IMR-90 (cell line): ENCODE measurements around the gene GNAS-AS1. TPM values are rescaled to one million over a fixed set of nuclear protein-coding genes. Genes with fewer than 3 reads are reported as not detected.

Experiments
- ATAC-seq: fragments of 200-7000 bp; cut with Tn5 transposase; 2 replicates; pipeline ENCODE4 v1.9.1; 2020; ENCODE audit warnings: low read depth, mild to moderate bottlenecking, moderate library complexity
- BruUV-seq: library from RNA; stranded (reverse); fragments of 400-500 nt; replicated peaks from 2 replicates; lab custom pipeline; 2021; lab: Mats Ljungman, UMichigan
- CTCF ChIA-PET: fragments of 300-600 bp; formaldehyde crosslinking; extraction: SDS; loops from one replicate; lab custom pipeline; 2021; ENCODE audit warnings: antibody characterized with exemption; lab: Yijun Ruan, JAX
- POLR2A ChIA-PET: fragments of 300-600 bp; sonication (Branson Sonifier 250); formaldehyde crosslinking; loops from one replicate; lab custom pipeline; 2022; ENCODE audit warnings: antibody characterized with exemption; ENCODE audit not compliant: unreplicated experiment; lab: Charles Lee
- DNase-seq: peaks from one replicate; pipeline ENCODE4 v3.0.0; 2013
- H2AFZ ChIP-seq: replicated peaks from 2 replicates; pipeline ENCODE3; 2013; ENCODE audit warnings: low read length, mild to moderate bottlenecking; ENCODE audit not compliant: poor library complexity
- H2AK5ac ChIP-seq: 2 replicates; pipeline ENCODE4 v1.6.1; 2013; ENCODE audit warnings: low read depth, low read length, inconsistent platforms
- H2AK9ac ChIP-seq: replicated peaks from 2 replicates; pipeline ENCODE3; 2013; ENCODE audit warnings: mild to moderate bottlenecking, low read depth, low read length, moderate library complexity; ENCODE audit not compliant: poor library complexity
- H2BK120ac ChIP-seq: 2 replicates; pipeline ENCODE4 v1.6.1; 2013; ENCODE audit warnings: low read depth, low read length, inconsistent platforms
- H2BK15ac ChIP-seq: 3 replicates; pipeline ENCODE4 v1.6.1; 2013; ENCODE audit warnings: low read depth, low read length, inconsistent platforms
- H2BK20ac ChIP-seq: 2 replicates; pipeline ENCODE4 v1.6.1; 2013; ENCODE audit warnings: low read depth, mild to moderate bottlenecking, inconsistent platforms, low read length, moderate library complexity
- H2BK5ac ChIP-seq: 2 replicates; pipeline ENCODE4 v1.6.1; 2013; ENCODE audit warnings: mild to moderate bottlenecking, low read depth, low read length, inconsistent platforms; ENCODE audit not compliant: poor library complexity, severe bottlenecking
- H3K14ac ChIP-seq: replicated peaks from 2 replicates; pipeline ENCODE4 v1.6.1; 2013; ENCODE audit warnings: low read depth, low read length, inconsistent platforms
- H3K18ac ChIP-seq: 2 replicates; pipeline ENCODE4 v1.6.1; 2013; ENCODE audit warnings: low read depth, low read length, control low read depth
- H3K23ac ChIP-seq: 2 replicates; pipeline ENCODE4 v1.6.1; 2013; ENCODE audit warnings: low read depth, low read length, inconsistent platforms
- H3K27ac ChIP-seq: 2 replicates; pipeline ENCODE4 v1.5.1; 2013; ENCODE audit warnings: mild to moderate bottlenecking, control low read depth, low read length; ENCODE audit not compliant: insufficient read depth
- H3K27me3 ChIP-seq: 2 replicates; pipeline ENCODE4 v1.6.1; 2013; ENCODE audit warnings: low read length; ENCODE audit not compliant: control insufficient read depth, insufficient read depth
- H3K36me3 ChIP-seq: 2 replicates; pipeline ENCODE4 v1.6.1; 2013; ENCODE audit warnings: low read length, mixed read lengths; ENCODE audit not compliant: control insufficient read depth, insufficient read depth
- H3K4ac ChIP-seq: 2 replicates; pipeline ENCODE4 v1.6.1; 2013; ENCODE audit warnings: low read depth, low read length, inconsistent platforms
- H3K4me1 ChIP-seq: 2 replicates; pipeline ENCODE4 v1.6.1; 2013; ENCODE audit warnings: low read length, mixed read lengths; ENCODE audit not compliant: control insufficient read depth, insufficient read depth
- H3K4me2 ChIP-seq: 2 replicates; pipeline ENCODE4 v1.6.1; 2013; ENCODE audit warnings: low read depth, mild to moderate bottlenecking, control low read depth, low read length, moderate library complexity
- H3K4me3 ChIP-seq: 2 replicates; pipeline ENCODE4 v1.5.1; 2013; ENCODE audit warnings: low read depth, mild to moderate bottlenecking, control low read depth, low read length, moderate library complexity; ENCODE audit not compliant: insufficient read depth
- H3K56ac ChIP-seq: 2 replicates; pipeline ENCODE4 v1.6.1; 2013; ENCODE audit warnings: low read length, inconsistent platforms; ENCODE audit not compliant: insufficient read depth; ENCODE audit errors: extremely low read depth
- H3K79me1 ChIP-seq, 2 experiments: 2 replicates each; pipeline ENCODE4 v1.6.1; 2013; ENCODE audit warnings: low read length in 2 of 2, inconsistent platforms in 1 of 2, low read depth in 1 of 2
- H3K9ac ChIP-seq: 2 replicates; pipeline ENCODE4 v1.6.1; 2013; ENCODE audit warnings: low read depth, low read length, control low read depth
- H3K9me1 ChIP-seq: 2 replicates; pipeline ENCODE4 v1.6.1; 2013; ENCODE audit warnings: low read length, inconsistent platforms; ENCODE audit not compliant: insufficient read depth
- H3K9me3 ChIP-seq: 2 replicates; pipeline ENCODE4 v1.6.1; 2013; ENCODE audit warnings: low read length; ENCODE audit not compliant: control insufficient read depth, insufficient read depth
- H4K20me1 ChIP-seq: 2 replicates; pipeline ENCODE4 v1.6.1; 2013; ENCODE audit warnings: low read length, inconsistent platforms; ENCODE audit not compliant: insufficient read depth
- H4K5ac ChIP-seq: 2 replicates; pipeline ENCODE4 v1.6.1; 2013; ENCODE audit warnings: mild to moderate bottlenecking, low read depth, low read length, control low read depth
- H4K8ac ChIP-seq, 2 experiments: 2 replicates each; pipeline ENCODE4 v1.6.1; 2013; ENCODE audit warnings: low read depth in 2 of 2, low read length in 2 of 2, control low read depth in 1 of 2, inconsistent platforms in 1 of 2
- H4K91ac ChIP-seq: 2 replicates; pipeline ENCODE4 v1.6.1; 2013; ENCODE audit warnings: low read depth, low read length, inconsistent platforms; ENCODE audit not compliant: insufficient read depth
- FOS ChIP-seq: fragments of 150-350 bp; IDR thresholded peaks from 2 replicates; pipeline ENCODE4 v1.6.1; 2016; ENCODE audit warnings: low read depth, low read length
- NFE2L2 ChIP-seq: fragments of 150-350 bp; IDR thresholded peaks from 2 replicates; pipeline ENCODE4 v1.6.1; 2016; ENCODE audit warnings: low read depth, mild to moderate bottlenecking, low read length
- RCOR1 ChIP-seq: IDR thresholded peaks from 2 replicates; pipeline ENCODE4 v1.6.1; 2012; ENCODE audit warnings: mild to moderate bottlenecking, low read length, improper control_type of control experiment; ENCODE audit not compliant: insufficient replicate concordance
- RFX5 ChIP-seq: IDR thresholded peaks from 2 replicates; pipeline ENCODE4 v1.8.0; 2012; ENCODE audit warnings: low read depth, mild to moderate bottlenecking, low read length, moderate library complexity
- WGBS, 2 experiments: methylation state at CpG; one replicate each; pipeline versions ENCODE4 v1.1.5 to v1.1.7; 2013; ENCODE audit warnings: missing lambda C conversion rate in 2 of 2; ENCODE audit not compliant: insufficient read length in 1 of 2; ENCODE audit errors: extremely low coverage in 2 of 2; 5-methylcytosine and 5-hydroxymethylcytosine counted together
- dilution Hi-C: fragments of 300-500 bp; cut with HindIII; formaldehyde crosslinking; loops from one replicate; pipeline ENCODE4 v1.14.3; 2018; ENCODE audit warnings: low sequenced_read_pairs; ENCODE audit not compliant: unreplicated experiment
- in situ Hi-C: fragments of 300-500 bp; cut with MboI; formaldehyde crosslinking; loops from 3 replicates; pipeline ENCODE4 v1.14.3; 2019; ENCODE audit warnings: low sequenced_read_pairs, inconsistent platforms, mixed read lengths
- intact Hi-C: fragments of 100-400 bp; cut with micrococcal nuclease; formaldehyde crosslinking; loops from 2 replicates; pipeline ENCODE4 v1.10.0; 2022
- polyA plus RNA-seq, 3 experiments: library from polyadenylated mRNA; depleted of rRNA; stranded (reverse); fragments of >200 nt; gene quantifications; 2 replicates each; pipeline ENCODE4 v1.2.3, GENCODE V29; 2012; ENCODE audit warnings: low replicate concordance in 1 of 3
- total RNA-seq: library from RNA; depleted of rRNA; stranded (reverse); fragments of >200 nt; gene quantifications from 2 replicates; pipeline ENCODE4 v1.2.3, GENCODE V29; 2012
- TF ChIP-seq, protein P1 (sequence below): fragments of 150-350 bp; IDR thresholded peaks from 2 replicates; pipeline ENCODE4 v1.6.1; 2016; ENCODE audit warnings: low read depth, mild to moderate bottlenecking, low read length, moderate library complexity, borderline replicate concordance

The GNAS-AS1 gene
- total and polyA plus RNA-seq, 2 of the 4 experiments (the other 2 are of a cell fraction), result 0.54 to 0.60 TPM

DNA sequence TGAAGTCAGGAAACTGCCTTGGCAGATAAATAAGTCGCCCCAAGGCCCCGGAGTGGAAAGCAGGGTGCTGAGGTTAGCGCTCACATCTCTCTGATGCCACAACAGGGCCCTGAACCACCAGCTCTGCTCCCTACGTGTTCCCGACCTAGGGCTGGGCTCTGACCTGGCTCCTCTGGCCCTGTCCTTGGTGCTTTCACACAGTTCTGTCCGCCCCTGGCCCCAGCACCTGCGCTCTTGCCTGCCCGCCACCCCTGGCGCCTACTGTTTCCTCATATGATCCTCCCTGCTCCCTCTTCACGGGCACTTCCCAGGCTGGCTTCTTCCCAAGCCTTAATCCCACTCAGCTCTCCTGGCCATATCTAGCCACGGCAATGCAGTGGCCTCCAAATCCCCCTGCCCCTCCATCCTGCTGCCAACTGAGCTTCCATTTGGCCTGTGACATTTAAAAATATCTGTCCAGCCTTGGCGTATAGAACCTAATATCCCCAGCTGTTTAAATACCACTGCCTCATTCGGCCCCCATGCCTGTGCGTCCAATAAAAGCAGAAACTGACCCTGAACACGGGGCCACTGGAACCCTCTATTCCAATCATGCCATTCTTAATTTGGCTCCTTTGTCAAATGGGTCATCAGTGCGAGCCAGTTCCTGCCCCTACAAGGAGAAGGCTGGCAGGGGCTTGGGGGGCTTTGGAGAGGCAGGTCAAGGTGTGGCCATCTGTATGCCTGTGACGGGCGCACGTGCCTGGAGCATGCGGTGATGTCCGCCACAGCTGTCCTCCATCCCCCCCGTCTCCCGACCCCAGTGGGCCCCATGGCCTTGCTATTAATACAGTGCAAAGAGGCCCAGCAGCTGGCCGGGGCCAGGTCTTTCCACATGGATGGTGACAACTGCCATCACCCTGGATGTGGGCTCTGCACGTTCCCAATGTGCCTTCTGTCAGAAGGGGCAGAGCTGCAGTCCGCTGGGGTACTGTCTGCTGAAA lies 27.7 kb downstream of the GNAS-AS1 start (continued):
- TF ChIP-seq RFX5 (no peak), NFE2L2 (no peak)

DNA sequence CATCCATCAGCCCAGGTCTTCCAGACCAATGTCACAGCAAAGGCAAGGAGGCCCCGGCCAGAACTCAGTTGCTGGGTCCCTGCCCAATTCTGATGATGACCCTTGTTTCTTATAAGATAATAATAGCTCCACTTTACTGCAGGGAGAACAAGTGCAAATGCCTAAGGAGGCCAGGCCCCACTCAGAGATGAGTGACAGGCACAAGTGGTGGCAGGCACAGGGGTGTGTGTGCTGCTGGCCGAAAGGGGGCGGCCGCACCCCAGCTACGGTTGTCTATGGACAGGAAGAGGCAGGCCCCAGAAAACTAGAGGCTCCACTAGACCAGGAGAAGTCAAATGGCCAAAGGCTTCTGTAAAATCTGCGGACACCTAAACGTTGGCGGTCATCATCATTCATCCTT lies 28.6 kb downstream of the GNAS-AS1 start:
- no peak for ATAC-seq

More for the DNA sequence above, 28.6 kb downstream of the GNAS-AS1 start:
- Histone ChIP-seq H2AK9ac (no peak overlapping the region), H3K4me1 (peaks cover 5% of the 10 kb centered on the region), H4K5ac (no peak overlapping the region), H3K4ac (no peak overlapping the region), H2AFZ (no peak overlapping the region), H3K27me3 (no peaks in the 10 kb centered on the region; the same call in 1 of the 2 replicates), H3K27ac (no peak overlapping the region), H2BK20ac (no peak overlapping the region), H2BK120ac (no peak overlapping the region), H3K9ac (no peak overlapping the region), H2BK5ac (no peak overlapping the region), H3K18ac (no peak overlapping the region), H2BK15ac (no peak overlapping the region), H3K9me3 (no peaks in the 10 kb centered on the region), H4K8ac (no peak overlapping the region), H3K23ac (no peak overlapping the region), H3K4me2 (no peak overlapping the region), H4K91ac (no peak overlapping the region), H3K4me3 (no peak overlapping the region), H3K56ac (no peak overlapping the region), H3K79me1 (no peaks in the 10 kb centered on the region), H3K36me3 (0 out of 2 replicates have a peak, but pooled peaks cover under 1% of the 10 kb centered on the region), H2AK5ac (no peak overlapping the region), H3K14ac (no peak overlapping the region), H3K9me1 (no peaks in the 10 kb centered on the region), H4K20me1 (no peaks in the 10 kb centered on the region)
- DNase-seq, result no peak
- dilution Hi-C loops (no loop called here), in situ Hi-C loops (no loop called here), intact Hi-C loops (no loop called here)
- ChIA-PET CTCF (no interaction called here), POLR2A (no interaction called here)
- TF ChIP-seq, protein P1, sequence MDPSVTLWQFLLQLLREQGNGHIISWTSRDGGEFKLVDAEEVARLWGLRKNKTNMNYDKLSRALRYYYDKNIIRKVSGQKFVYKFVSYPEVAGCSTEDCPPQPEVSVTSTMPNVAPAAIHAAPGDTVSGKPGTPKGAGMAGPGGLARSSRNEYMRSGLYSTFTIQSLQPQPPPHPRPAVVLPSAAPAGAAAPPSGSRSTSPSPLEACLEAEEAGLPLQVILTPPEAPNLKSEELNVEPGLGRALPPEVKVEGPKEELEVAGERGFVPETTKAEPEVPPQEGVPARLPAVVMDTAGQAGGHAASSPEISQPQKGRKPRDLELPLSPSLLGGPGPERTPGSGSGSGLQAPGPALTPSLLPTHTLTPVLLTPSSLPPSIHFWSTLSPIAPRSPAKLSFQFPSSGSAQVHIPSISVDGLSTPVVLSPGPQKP, result no peak
- TF ChIP-seq NFE2L2 (no peak), FOS (no peak), RCOR1 (no peak)
- no TSS peak for BruUV-seq
- 93% methylated on average over 4 of the region's 8 CpGs; no CpG with 5 or more reads in 1 of the 2 experiments for WGBS, 2 experiments
